Prostate gland (tissue), 2 donors: ENCODE results near the gene SH3TC1.

Source experiments
- POLR2A ChIP-seq: fragments of 450-650 bp; IDR thresholded peaks from one replicate; pipeline ENCODE4 v1.6.1; 2016; ENCODE audit warnings: antibody characterized with exemption, mild to moderate bottlenecking
- TF ChIP-seq, protein P1 (sequence below), 4 experiments: fragments of 200-600 bp in 2 of 4; fragments of 450-650 bp in 2 of 4; sonication (generic) in 2 of 4; IDR thresholded peaks; 1 replicate in 3 of 4; 2 replicates in 1 of 4; pipeline ENCODE4 v1.5.1; 2016 to 2019; ENCODE audit warnings: antibody characterized with exemption in 4 of 4, mild to moderate bottlenecking in 2 of 4, moderate library complexity in 2 of 4

DNA sequence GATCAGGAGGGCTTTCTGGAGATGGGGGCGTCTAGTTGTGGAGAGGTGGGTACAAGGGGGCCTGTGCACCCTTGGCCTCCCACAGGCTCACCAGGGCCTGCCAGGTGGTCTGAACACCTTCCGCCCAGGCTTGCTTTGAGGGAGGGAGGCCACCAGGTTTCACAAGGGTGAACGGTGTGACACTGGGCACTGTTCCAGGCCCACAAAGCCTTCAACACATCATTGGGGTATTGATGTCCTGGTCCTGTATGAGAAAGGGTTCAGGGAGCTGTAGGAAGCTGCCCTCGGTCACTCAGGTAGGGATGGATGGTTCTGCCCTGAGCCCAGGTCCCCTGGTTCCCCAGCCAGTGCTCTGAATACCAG, 76.4 kb downstream of the SH3TC1 start:
- TF ChIP-seq, protein P1, sequence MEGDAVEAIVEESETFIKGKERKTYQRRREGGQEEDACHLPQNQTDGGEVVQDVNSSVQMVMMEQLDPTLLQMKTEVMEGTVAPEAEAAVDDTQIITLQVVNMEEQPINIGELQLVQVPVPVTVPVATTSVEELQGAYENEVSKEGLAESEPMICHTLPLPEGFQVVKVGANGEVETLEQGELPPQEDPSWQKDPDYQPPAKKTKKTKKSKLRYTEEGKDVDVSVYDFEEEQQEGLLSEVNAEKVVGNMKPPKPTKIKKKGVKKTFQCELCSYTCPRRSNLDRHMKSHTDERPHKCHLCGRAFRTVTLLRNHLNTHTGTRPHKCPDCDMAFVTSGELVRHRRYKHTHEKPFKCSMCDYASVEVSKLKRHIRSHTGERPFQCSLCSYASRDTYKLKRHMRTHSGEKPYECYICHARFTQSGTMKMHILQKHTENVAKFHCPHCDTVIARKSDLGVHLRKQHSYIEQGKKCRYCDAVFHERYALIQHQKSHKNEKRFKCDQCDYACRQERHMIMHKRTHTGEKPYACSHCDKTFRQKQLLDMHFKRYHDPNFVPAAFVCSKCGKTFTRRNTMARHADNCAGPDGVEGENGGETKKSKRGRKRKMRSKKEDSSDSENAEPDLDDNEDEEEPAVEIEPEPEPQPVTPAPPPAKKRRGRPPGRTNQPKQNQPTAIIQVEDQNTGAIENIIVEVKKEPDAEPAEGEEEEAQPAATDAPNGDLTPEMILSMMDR (IDR thresholded peaks at IDR 0.05): no peak
- TF ChIP-seq POLR2A: no peak
